Heart left ventricle (tissue), 16 donors: ENCODE data around the gene BTBD6. TPM values are rescaled to one million over a fixed set of nuclear protein-coding genes. Genes with fewer than 3 reads are reported as not detected.
A peak's percentile ranks its signal among the peaks of the same experiment; 100 is the strongest.

Source experiments
- ATAC-seq, 4 donors: fragments of 200-7000 bp; cut with Tn5 transposase; one replicate each; pipeline ENCODE4 v1.9.1; 2020 to 2022; ENCODE audit warnings: moderate library complexity in 4 of 4, mild to moderate bottlenecking in 3 of 4, moderate number of reproducible peaks in 1 of 4
- DNase-seq, 5 donors: peaks; one replicate each; pipeline ENCODE4 v3.0.0-alpha.2; 2020
- H3K27ac ChIP-seq, 12 donors: fragments of 200-600 bp; sonication (generic) in 4 of 12; one replicate each; pipeline versions ENCODE4 v1.5.0 to v1.8.0; 2016 to 2022; ENCODE audit warnings: mild to moderate bottlenecking in 2 of 12
- H3K27me3 ChIP-seq, 9 donors: fragments of 200-600 bp; sonication (generic) in 2 of 9; one replicate each; pipeline versions ENCODE4 v1.5.1 to v1.8.0; 2016 to 2022; ENCODE audit warnings: mild to moderate bottlenecking in 3 of 9
- H3K36me3 ChIP-seq, 9 donors: fragments of 200-600 bp; sonication (generic) in 2 of 9; one replicate each; pipeline versions ENCODE4 v1.5.0 to v1.8.0; 2018 to 2022; ENCODE audit warnings: mild to moderate bottlenecking in 2 of 9
- H3K4me1 ChIP-seq, 12 donors: fragments of 200-600 bp; sonication (generic) in 4 of 12; one replicate each; pipeline versions ENCODE4 v1.5.0 to v1.8.0; 2016 to 2022; ENCODE audit warnings: mild to moderate bottlenecking in 3 of 12
- H3K4me3 ChIP-seq, 12 donors: fragments of 200-600 bp; sonication (generic) in 4 of 12; one replicate each; pipeline versions ENCODE4 v1.5.0 to v1.8.0; 2017 to 2022; ENCODE audit warnings: mild to moderate bottlenecking in 9 of 12, moderate library complexity in 4 of 12
- H3K9me3 ChIP-seq, 12 donors: fragments of 200-600 bp; sonication (generic) in 4 of 12; one replicate each; pipeline versions ENCODE4 v1.5.0 to v1.8.0; 2016 to 2022; ENCODE audit warnings: mild to moderate bottlenecking in 1 of 12
- POLR2A ChIP-seq, 2 donors: fragments of 450-650 bp; IDR thresholded peaks; one replicate each; pipeline ENCODE4 v1.6.1; 2017; ENCODE audit warnings: antibody characterized with exemption in 2 of 2, mild to moderate bottlenecking in 2 of 2, moderate library complexity in 2 of 2
- WGBS, 4 donors: extraction: QIAGEN DNeasy Blood & Tissue Kit in 2 of 4; methylation state at CpG; one replicate each; pipeline versions ENCODE4 v1.1.5 to v1.1.7; 2013 to 2018; 5-methylcytosine and 5-hydroxymethylcytosine counted together
- intact Hi-C, 10 donors: fragments of 100-400 bp; cut with DNase I; formaldehyde crosslinking; loops; one replicate each; pipeline versions ENCODE4 v1.11.1 to v1.14.2; 2022
- polyA plus RNA-seq, 2 donors: library from polyadenylated mRNA; stranded (reverse); fragments of 200-250 nt; gene quantifications; one replicate each; pipeline ENCODE4 v1.2.3, GENCODE V29; 2013
- total RNA-seq, 9 donors: library from RNA; depleted of rRNA in 2 of 9; stranded (reverse); fragments of >200 nt in 2 of 9; fragmentation: NEBNext Ultra II Directional in 3 of 9; extraction: Animal tissue kit (Norgen Biotek cat#: 25700) in 3 of 9; gene quantifications; one replicate each; pipeline versions ENCODE4 v1.1.0 to v1.2.4, GENCODE V29; 2016 to 2023
- TF ChIP-seq, protein P1 (sequence below), 12 donors: fragments of 200-600 bp; sonication (generic) in 4 of 12; IDR thresholded peaks; one replicate each; pipeline versions ENCODE4 v1.5.0 to v1.8.0; 2018 to 2022; ENCODE audit warnings: antibody characterized with exemption in 12 of 12, mild to moderate bottlenecking in 5 of 12
- donor health status: ischemic (EF 13 %, LVEDD 7.1; RV severe dilation, severe dysfunction).
- donor health status: healthy with polysubstance abuse.
- donor health status: DM: no; HTN: yes; CAD: no.
- donor health status: DM: no; HTN: no; CAD: no.
- donor health status: ischemic (EF 25% LVEDD 6.9; RV normal size, moderate dysfunction).
- donor health status: ischemic (EF 25% LVEDD 5.7; RV mildly dilated, moderate dysfunction).
- donor health status: healthy.
- donor health status: DM: yes; HTN: yes; CAD: no.
- donor health status: ischemic (EF 35%, LVEDD 5.7; RV mildly dilated, moderate dysfunction).
- donor health status: nonischemic (EF 11% LVEDD 7.7; RV severe dilation, severe dysfunction).
- donor health status: DM: yes; HTN: yes; CAD: no.
- donor health status: PGD.
- donor health status: ischemic (EF 29% LVEDD 5.4; RV normal size, mild dysfunction).
- donor health status: nonischemic (EF 23%, LVEDD 6.1; RV moderate dilation, normal function).

The BTBD6 gene
- total and polyA plus RNA-seq, 11 donors = 28.8 to 56.3 (median 36.9) TPM

GRCh38 chr14:105223260-105223659 is 25.1 kb upstream of the BTBD6 start:
- DNase-seq = no peak
- no peak for TF ChIP-seq POLR2A (IDR thresholded peaks at IDR 0.05)
- TF ChIP-seq, protein P1, sequence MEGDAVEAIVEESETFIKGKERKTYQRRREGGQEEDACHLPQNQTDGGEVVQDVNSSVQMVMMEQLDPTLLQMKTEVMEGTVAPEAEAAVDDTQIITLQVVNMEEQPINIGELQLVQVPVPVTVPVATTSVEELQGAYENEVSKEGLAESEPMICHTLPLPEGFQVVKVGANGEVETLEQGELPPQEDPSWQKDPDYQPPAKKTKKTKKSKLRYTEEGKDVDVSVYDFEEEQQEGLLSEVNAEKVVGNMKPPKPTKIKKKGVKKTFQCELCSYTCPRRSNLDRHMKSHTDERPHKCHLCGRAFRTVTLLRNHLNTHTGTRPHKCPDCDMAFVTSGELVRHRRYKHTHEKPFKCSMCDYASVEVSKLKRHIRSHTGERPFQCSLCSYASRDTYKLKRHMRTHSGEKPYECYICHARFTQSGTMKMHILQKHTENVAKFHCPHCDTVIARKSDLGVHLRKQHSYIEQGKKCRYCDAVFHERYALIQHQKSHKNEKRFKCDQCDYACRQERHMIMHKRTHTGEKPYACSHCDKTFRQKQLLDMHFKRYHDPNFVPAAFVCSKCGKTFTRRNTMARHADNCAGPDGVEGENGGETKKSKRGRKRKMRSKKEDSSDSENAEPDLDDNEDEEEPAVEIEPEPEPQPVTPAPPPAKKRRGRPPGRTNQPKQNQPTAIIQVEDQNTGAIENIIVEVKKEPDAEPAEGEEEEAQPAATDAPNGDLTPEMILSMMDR (IDR thresholded peaks at IDR 0.05) = no peak

GRCh38 chr14:105223770-105224544 is 24.4 kb upstream of the BTBD6 start:
- H3K27me3 ChIP-seq = no peaks in the 10 kb centered on the region
- H3K4me1 ChIP-seq = peaks cover 0 to 23% (median 3%) of the 10 kb centered on the region in 12 donors
- H3K36me3 ChIP-seq = peaks cover 0 to 82% (median 61%) of the 10 kb centered on the region in 9 donors
- DNase-seq = no peak
- intact Hi-C loops = no loop called here
- ATAC-seq = no peak
- H3K27ac ChIP-seq = no peak overlapping the region
- WGBS, 4 donors = 94 to 97% (median 95%) methylated on average over 15 of the region's 15 CpGs
- H3K4me3 ChIP-seq = no peak overlapping the region
- H3K9me3 ChIP-seq = no peaks in the 10 kb centered on the region
- TF ChIP-seq, protein P1 (IDR thresholded peaks at IDR 0.05) = no peak
- TF ChIP-seq POLR2A (IDR thresholded peaks at IDR 0.05) = no peak

More at GRCh38 chr14:105223260-105223659, 25.1 kb upstream of the BTBD6 start:
- 94 to 97% (median 96%) methylated on average over 16 of the region's 16 CpGs for whole genome bisulfite sequencing, 4 donors
- peaks cover 0 to 23% (median 3%) of the 10 kb centered on the region in 12 donors for H3K4me1 ChIP-seq
- no peak for ATAC-seq
- peaks cover 0 to 83% (median 68%) of the 10 kb centered on the region in 9 donors for H3K36me3 ChIP-seq
- H3K27me3 ChIP-seq = no peaks in the 10 kb centered on the region
- intact Hi-C loops = no loop called here
- no peak overlapping the region for H3K4me3 ChIP-seq
- no peak overlapping the region for H3K27ac ChIP-seq
- H3K9me3 ChIP-seq = no peaks in the 10 kb centered on the region

DNA sequence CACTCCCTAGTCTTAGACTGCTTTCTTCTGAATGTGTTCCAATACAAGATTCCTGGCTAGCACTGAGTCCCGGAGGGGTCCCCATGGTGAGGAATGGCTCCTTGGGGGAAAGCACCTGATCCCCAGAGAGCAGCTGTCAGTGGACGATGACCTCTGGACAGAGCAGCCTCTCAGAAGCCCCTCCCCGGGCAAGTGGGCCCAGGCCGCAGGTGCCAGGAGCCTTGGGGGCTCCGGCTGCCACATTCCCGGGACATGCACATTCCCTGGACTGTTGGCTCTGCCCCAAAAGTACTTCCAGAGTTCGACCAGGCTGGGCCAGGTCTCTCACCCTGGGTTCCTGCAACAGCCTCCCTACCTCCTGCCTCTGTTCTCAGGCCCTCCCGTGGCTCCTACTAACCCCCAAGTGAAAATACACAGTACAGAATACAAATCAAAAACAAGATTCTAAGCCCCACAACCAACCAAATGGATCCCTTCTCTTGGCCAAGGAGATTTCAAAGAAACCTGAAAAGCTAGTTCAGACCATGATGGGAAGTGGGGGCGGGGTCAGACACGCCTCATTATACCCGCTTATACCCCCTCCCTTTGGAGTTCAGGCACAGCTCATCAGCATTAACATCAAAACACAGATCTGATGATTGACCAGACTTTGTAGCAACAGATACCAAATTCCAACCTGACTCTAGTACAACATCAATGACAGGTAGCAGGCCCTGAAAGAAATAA is 23.3 kb upstream of the BTBD6 start:
- 89 to 92% (median 90%) methylated on average over 11 of the region's 11 CpGs for WGBS, 4 donors
- no peaks in the 10 kb centered on the region for H3K9me3 ChIP-seq
- H3K4me3 ChIP-seq = no peak overlapping the region
- TF ChIP-seq POLR2A (IDR thresholded peaks at IDR 0.05) = no peak
- TF ChIP-seq, protein P1 (IDR thresholded peaks at IDR 0.05) = no peak
- intact Hi-C loops = no loop called here
- no peaks in the 10 kb centered on the region for H3K27me3 ChIP-seq
- H3K36me3 ChIP-seq = peaks cover 0 to 72% (median 52%) of the 10 kb centered on the region in 9 donors
- ATAC-seq (no peak), DNase-seq (peak in 1 of 5 donors; percentile 58)
- H3K27ac ChIP-seq = no peak overlapping the region
- peaks cover 0 to 15% (median 3%) of the 10 kb centered on the region in 12 donors for H3K4me1 ChIP-seq

- H3K36me3 ChIP-seq = peaks cover 0 to 60% (median 49%) of the 10 kb centered on the region in 9 donors
- ATAC-seq = no peak
- no peaks in the 10 kb centered on the region for H3K9me3 ChIP-seq
- TF ChIP-seq, protein P1 (IDR thresholded peaks at IDR 0.05) = no peak
- TF ChIP-seq POLR2A (IDR thresholded peaks at IDR 0.05) = no peak
- no peaks in the 10 kb centered on the region for H3K27me3 ChIP-seq
- H3K4me3 ChIP-seq = no peak overlapping the region
- H3K27ac ChIP-seq = no peak overlapping the region
- peaks cover 0 to 3% (median 0%) of the 10 kb centered on the region in 12 donors for H3K4me1 ChIP-seq
- DNase-seq = no peak
- 91 to 98% (median 95%) methylated on average over 10 of the region's 10 CpGs for WGBS, 4 donors
- intact Hi-C loops = no loop called here
These were observed 22.1 kb upstream of the BTBD6 start for GRCh38 chr14:105226198-105226597.
